Measurements from ENCODE around the gene CDH13. TPM values are rescaled to one million over a fixed set of nuclear protein-coding genes. Genes with fewer than 3 reads are reported as not detected.

Gene CDH13
- total and polyA plus RNA-seq, 12 donors, result 0.86 to 30.6 (median 2.4) TPM

DNA sequence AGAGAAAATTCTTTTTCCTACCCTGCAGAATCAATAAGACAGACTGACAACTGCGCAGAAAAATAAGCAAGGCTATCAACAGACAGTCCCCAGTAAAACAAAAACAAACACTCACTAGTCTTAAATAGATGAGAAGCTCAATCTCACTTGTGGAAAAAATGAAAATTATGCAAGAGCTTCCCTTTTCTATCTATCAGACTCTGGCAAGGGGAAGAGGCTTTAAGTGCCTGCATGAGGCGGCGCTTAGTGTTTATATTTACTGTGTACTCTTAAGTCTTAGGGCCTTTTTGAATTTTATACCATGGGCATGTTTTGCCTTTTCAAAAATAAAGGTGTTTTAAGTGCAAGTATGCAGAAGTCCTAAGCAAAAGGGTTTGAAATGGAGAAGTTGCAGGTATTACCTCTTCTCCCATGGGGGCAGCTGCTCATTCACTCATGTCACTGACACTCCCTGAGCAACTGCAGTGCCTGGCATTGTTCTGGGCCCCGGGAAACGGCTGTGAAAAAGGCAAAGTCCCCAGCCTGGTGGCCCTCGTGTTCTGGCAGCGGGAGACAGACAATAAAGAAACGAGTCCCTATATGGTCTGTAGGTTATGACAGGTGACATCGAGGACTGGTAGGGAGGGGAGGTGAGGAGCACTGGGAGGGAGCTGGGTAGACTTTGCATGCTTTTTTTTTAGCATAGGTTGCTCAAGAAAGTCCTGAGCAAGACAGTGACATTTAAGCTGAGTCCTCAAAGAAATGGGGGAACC lies 1216.2 kb downstream of the CDH13 start:
- Histone ChIP-seq H3K36me3 (replicated peaks in 1 of 2) (no peaks in the 10 kb centered on the region), H3K27ac (no peak overlapping the region), H3K27me3 (no peaks in the 10 kb centered on the region), H3K9me3 (replicated peaks in 1 of 3) (no peaks in the 10 kb centered on the region), H3K4me3 (no peak overlapping the region), H3K4me1 (replicated peaks in 1 of 2) (no peaks in the 10 kb centered on the region)
- intact Hi-C loops (cut with DNase I), result no loop called here
- TF ChIP-seq POLR2A (IDR thresholded peaks at IDR 0.05), result no peak
- TF ChIP-seq, protein P1, sequence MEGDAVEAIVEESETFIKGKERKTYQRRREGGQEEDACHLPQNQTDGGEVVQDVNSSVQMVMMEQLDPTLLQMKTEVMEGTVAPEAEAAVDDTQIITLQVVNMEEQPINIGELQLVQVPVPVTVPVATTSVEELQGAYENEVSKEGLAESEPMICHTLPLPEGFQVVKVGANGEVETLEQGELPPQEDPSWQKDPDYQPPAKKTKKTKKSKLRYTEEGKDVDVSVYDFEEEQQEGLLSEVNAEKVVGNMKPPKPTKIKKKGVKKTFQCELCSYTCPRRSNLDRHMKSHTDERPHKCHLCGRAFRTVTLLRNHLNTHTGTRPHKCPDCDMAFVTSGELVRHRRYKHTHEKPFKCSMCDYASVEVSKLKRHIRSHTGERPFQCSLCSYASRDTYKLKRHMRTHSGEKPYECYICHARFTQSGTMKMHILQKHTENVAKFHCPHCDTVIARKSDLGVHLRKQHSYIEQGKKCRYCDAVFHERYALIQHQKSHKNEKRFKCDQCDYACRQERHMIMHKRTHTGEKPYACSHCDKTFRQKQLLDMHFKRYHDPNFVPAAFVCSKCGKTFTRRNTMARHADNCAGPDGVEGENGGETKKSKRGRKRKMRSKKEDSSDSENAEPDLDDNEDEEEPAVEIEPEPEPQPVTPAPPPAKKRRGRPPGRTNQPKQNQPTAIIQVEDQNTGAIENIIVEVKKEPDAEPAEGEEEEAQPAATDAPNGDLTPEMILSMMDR (IDR thresholded peaks at IDR 0.05), result no peak
- 53 to 70% (median 64%) methylated on average over 9 of the region's 9 CpGs for WGBS, 4 donors
- no peak for DNase-seq

DNA sequence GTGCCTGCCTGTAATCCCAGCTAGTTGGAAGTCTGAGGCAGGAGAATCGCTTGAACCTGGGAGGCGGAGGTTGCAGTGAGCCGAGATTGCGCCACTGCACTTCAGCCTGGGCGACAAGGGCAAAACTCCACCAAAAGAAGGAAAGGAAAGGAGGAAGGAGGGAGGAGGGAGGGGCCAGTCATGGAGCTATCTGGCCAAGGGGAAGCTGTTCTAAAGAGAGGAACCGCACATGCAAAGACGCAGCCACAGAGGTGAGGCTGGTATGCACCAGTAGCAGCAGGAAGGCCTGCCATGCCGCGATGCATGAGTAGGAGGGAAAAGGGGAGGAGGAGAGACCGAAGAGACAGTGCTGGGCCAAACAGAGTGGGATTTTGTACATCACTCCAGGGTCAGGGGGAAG lies 1216.9 kb downstream of the CDH13 start:
- Histone ChIP-seq H3K4me3 (no peak overlapping the region), H3K4me1 (replicated peaks in 1 of 2) (no peaks in the 10 kb centered on the region), H3K27ac (no peak overlapping the region), H3K27me3 (no peaks in the 10 kb centered on the region), H3K36me3 (replicated peaks in 1 of 2) (no peaks in the 10 kb centered on the region), H3K9me3 (replicated peaks in 1 of 3) (no peaks in the 10 kb centered on the region)
- DNase-seq, result no peak
- TF ChIP-seq POLR2A (IDR thresholded peaks at IDR 0.05), result no peak
- TF ChIP-seq, protein P1 (IDR thresholded peaks at IDR 0.05), result no peak
- 71 to 75% (median 72%) methylated on average over 10 of the region's 10 CpGs for WGBS, 4 donors
- intact Hi-C loops (cut with DNase I), result no loop called here

DNA sequence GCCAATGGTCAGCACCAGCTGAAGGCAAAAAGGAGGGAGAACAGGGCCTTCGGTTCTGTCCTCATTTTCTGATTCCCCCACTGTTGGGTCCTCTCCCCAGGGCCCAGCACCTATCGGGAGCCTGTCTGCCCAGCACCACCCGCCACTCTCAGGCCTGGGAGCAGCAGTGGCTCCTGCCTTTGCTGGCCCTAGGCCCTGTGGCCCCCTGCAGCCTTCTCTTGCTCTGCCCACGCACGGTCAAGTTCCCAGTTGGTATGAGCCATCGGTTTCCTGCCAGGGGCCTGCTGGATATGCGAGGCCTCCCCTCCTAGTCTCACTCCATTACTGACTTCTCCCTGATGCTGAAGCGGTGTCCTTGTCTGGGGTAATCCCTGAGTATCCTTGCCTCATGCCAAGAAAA lies 1218.5 kb downstream of the CDH13 start:
- Histone ChIP-seq H3K27me3 (no peaks in the 10 kb centered on the region), H3K4me3 (no peak overlapping the region), H3K4me1 (replicated peaks in 1 of 2) (no peaks in the 10 kb centered on the region), H3K9me3 (replicated peaks in 1 of 3) (no peaks in the 10 kb centered on the region), H3K27ac (no peak overlapping the region), H3K36me3 (replicated peaks in 1 of 2) (no peaks in the 10 kb centered on the region)
- 94 to 98% (median 96%) methylated on average over 7 to 8 of the region's 8 CpGs for WGBS, 4 donors
- no peak for DNase-seq
- TF ChIP-seq, protein P1 (IDR thresholded peaks at IDR 0.05), result no peak
- TF ChIP-seq POLR2A (IDR thresholded peaks at IDR 0.05), result no peak
- intact Hi-C loops (cut with DNase I), result no loop called here

DNA sequence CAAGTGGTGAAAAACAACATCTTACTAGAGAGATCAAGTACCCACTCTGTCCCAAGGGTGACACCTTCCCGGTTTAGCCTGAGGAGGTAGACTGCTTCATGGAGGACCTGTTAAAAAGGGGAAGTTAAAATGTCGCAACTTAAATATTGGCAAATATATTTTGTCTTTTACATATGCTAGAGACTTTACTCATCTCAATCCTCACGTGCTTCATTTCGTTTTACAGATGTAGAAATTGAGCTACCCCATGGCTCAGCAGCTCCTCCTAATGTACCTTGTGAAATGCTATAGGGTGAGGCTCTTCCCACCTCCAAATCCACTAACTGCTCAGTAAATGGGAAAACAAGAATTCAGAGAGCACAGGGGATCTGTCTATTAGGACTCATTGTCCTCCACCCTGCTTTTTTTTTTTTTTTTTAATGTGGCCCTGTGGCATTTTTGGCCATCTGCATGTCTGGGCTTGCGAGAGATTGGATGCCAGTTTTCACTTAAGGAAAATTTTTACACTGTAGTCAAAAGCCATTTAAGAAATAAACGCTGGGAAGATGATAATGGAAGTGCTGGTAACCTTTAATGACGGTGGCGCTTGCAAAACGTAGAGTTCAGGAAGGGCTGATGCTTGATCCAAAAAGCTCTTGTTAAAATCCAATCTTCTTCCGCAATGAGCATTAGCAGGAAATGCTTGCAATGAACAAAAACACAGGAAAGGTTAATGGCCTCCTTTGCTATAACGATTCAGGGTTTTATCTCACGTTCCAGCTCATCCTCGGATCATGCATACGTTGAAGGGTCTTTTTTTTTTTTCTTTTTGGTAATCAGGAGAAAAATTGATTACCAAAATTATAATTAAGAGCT lies 1220.8 kb downstream of the CDH13 start:
- no peaks in the 10 kb centered on the region for H3K9me3 ChIP-seq (replicated peaks in 1 of 3)
- no peak for DNase-seq
- TF ChIP-seq, protein P1 (IDR thresholded peaks at IDR 0.05), result no peak
- no peak for TF ChIP-seq POLR2A (IDR thresholded peaks at IDR 0.05)
- H3K27me3 ChIP-seq, result no peaks in the 10 kb centered on the region
- H3K4me1 ChIP-seq (replicated peaks in 1 of 2), result no peaks in the 10 kb centered on the region
- 65 to 70% (median 68%) methylated on average over 14 of the region's 14 CpGs for WGBS, 4 donors
- no peak overlapping the region for H3K4me3 ChIP-seq
- no peak overlapping the region for H3K27ac ChIP-seq
- no peaks in the 10 kb centered on the region for H3K36me3 ChIP-seq (replicated peaks in 1 of 2)
- intact Hi-C loops (cut with DNase I), result no loop called here

All from adrenal gland (tissue), 12 donors.